KBM-7 (cell line): ENCODE measurements around the gene SPDYE1.

ENCODE experiments used
- DNase-seq: peaks from one replicate; pipeline ENCODE4 v3.0.0-alpha.2; 2015
- in situ Hi-C: fragments of 300-500 bp; cut with MboI; formaldehyde crosslinking; loops from 2 replicates; pipeline ENCODE4 v1.14.3; 2020; ENCODE audit warnings: low sequenced_read_pairs, low pct_unique_long_range_greater_than_20kb, mixed read lengths

Gene SPDYE1

DNA sequence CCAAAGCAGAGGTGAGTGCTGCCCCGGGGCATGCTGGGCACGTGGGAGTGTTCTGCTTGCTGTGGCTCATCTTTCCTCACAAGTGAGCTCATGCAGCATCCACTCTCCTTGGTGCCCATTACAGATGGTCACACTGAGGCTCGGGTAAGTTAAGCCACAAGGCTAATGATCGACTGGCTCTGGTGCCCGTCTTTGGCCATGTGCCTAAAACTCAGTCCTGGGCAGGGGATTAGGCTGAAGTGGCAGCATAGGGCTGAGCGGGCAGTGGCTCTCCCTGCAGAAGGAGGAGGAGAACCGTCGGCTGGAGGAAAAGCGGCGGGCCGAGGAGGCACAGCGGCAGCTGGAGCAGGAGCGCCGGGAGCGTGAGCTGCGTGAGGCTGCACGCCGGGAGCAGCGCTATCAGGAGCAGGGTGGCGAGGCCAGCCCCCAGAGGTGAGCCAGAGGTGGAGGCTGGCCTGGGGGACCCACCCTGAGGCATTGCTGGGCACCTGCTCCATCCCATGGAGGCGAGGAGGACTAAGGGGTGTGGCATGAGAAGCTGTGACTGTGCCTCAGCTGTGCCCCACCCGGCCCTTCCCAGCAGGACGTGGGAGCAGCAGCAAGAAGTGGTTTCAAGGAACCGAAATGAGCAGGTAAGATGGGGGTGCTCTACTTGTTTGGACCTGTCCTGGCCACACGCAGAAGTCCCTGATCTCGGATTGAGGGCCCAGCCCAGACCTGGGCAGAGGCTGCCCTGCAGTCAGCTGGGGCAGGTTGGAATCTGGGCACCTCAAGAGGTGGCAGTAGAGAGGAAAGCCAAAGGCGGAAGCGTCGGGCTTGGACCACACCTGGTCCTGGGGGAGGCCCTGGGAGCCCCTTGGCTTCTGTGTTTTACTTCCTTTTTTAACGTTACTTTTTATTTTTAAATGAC is 60.4 kb downstream of the SPDYE1 start:
- in situ Hi-C loops: no loop called here
- no peak for DNase-seq

DNA sequence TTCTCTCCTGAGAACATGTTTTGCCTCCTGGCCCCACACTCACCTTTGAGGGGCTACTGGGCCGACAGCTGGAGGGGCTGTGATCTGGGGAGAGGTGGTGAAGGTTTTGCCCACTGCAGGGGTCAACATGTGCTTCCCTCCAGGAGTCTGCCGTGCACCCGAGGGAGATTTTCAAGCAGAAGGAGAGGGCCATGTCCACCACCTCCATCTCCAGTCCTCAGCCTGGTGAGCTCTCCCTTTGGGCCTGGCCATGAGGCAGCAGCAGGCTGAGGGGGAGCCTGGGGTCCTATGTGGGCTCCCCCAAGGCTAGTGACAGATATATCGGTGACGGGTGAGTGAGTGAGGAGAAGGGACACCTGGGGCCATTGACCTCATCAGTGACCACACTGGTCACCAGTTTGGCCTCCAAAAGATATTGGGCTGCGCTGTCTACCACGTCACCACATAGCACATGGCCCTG is 61.1 kb downstream of the SPDYE1 start:
- DNase-seq: no peak
- in situ Hi-C loops: no loop called here

DNA sequence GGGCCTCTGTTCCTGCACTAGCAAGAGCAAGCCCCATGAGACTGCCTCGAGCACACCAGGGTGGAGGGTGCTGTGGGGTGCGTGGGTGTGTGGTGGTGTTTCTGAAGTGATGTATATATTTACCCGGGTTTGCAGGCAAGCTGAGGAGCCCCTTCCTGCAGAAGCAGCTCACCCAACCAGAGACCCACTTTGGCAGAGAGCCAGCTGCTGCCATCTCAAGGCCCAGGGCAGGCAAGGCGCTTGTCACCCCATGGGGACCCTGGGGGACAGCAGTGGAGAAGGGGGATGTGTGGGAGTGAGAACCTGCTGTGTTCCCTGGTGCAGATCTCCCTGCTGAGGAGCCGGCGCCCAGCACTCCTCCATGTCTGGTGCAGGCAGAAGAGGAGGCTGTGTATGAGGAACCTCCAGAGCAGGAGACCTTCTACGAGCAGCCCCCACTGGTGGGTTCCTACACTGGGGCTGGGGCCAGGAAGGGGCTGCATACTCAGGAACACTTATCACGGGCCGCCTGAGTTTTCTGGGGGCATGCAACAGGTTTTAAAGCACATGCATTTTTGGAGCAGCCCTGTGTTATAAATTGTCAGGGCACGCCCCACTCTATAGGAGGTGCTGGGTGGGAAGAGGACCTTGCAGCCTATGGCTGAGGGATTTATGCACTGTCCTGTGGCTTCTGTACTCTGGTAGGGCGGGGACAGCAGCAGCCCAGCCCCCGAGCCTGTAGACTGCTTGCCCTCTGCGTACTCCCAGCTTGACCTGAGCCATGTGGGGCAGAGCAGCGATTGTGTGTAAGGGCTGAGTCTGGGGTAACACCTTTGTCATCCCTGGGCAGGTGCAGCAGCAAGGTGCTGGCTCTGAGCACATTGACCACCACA is 61.8 kb downstream of the SPDYE1 start:
- in situ Hi-C loops: no loop called here
- DNase-seq: no peak
